ENCODE results near the gene RNF152.

GRCh38 chr18:61900504-61901281 lies 7.9 kb upstream of the RNF152 start:
- TF ChIP-seq CTCF (conservative IDR thresholded peaks at IDR 0.05; ENCODE audit: low read depth, low read length) (no peak), EZH2 (IDR thresholded peaks at IDR 0.05; ENCODE audit: low read length, unreplicated experiment) (no peak), EZH2phosphoT487 (IDR thresholded peaks at IDR 0.05; ENCODE audit: borderline replicate concordance, low read length) (no peak)

Measured in PC-3 (cell line).